GM21381 (cell line): ENCODE data around the gene SAG.

Experiments
- ATAC-seq: cut with Tn5 transposase; IDR thresholded peaks from one replicate; pipeline ENCODE4 v1.9.1; 2021; ENCODE audit warnings: mild to moderate bottlenecking, moderate library complexity; ENCODE audit not compliant: unreplicated experiment

Gene SAG

GRCh38 chr2:233353769-233354499, 46.3 kb downstream of the SAG start, which contains the start of gene DGKD:
Gene DGKD, plus strand, starts transcription at chr2:233354494. Its CDS starts 25 bp downstream, at chr2:233354519.
- ATAC-seq, result peak; percentile 50

DNA sequence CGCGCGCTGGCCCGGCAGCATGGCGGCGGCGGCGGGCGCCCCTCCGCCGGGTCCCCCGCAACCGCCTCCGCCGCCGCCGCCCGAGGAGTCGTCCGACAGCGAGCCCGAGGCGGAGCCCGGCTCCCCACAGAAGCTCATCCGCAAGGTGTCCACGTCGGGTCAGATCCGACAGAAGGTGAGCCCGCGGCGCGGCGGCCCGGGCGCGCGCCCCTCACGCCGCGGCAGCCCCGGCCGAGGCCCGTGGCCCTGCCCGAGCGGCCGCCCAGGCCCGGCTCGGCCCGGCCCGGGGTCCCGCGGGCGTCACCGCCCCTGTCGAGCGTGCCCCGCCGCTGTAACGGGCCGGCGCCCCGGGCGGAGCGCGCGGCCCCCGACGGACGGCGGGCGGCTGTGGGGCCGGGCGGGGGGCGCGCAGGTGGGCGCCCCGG, 46.9 kb downstream of the SAG start:
- peak; percentile 9 for ATAC-seq

DNA sequence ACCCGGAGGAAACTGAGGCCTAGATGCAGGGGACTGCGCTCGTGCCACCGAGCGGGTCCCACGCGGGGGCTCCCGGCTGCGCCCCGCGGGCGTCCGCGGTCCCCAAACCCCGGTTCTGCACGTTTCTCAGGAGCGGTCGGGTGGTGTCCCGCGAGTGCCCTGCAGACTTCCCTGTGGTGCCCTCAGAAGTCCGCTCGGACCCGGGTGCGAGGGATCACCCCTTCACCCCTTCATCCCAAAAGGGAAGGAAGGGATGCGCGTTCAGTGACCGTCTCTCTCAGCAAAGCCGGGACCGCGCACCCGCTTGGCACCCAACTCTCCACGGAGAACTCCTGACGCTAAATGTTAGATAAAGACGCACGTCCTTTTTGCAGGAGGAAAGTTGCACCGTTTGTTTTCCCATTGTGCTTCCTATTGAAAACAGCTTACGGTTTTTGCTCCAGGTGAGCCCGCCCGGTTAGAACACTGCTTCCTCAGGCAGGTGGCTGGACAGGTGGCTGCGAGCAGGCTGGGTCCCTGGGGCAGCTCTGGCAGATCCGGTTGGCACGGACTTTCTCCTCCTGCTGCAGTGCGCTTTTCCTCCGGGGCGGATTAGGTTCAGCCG, 47.5 kb downstream of the SAG start:
- ATAC-seq, result no peak

- no peak for ATAC-seq
Measured at GRCh38 chr2:233355916-233356315, 48.3 kb downstream of the SAG start.

GRCh38 chr2:233356546-233357308, 49.1 kb downstream of the SAG start:
- no peak for ATAC-seq

GRCh38 chr2:233358335-233358734, 50.7 kb downstream of the SAG start:
- ATAC-seq, result no peak

- no peak for ATAC-seq
Measured at GRCh38 chr2:233358947-233359346, 51.3 kb downstream of the SAG start.

GRCh38 chr2:233359823-233360222, 52.2 kb downstream of the SAG start:
- no peak for ATAC-seq

DNA sequence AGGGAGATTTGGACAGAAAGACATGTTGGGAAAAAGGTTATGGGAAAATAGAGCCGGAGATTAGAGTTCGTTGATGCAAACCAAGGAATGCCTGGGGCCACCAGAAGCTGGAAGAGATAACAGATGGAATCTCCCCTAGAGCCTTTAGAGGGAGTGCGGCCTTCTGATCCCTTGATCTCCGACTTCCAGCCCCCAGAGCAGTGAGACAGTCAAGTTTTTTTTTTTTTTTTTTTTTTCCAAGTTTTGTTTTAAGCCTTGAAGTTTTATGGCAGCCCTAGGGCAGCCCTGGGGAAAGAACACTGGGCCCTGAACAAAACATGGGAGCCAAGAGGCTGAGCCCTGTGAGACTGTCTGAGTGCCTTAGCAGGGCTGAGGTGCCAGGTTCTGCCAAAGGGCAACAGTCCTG, 53.2 kb downstream of the SAG start:
- ATAC-seq, result no peak

DNA sequence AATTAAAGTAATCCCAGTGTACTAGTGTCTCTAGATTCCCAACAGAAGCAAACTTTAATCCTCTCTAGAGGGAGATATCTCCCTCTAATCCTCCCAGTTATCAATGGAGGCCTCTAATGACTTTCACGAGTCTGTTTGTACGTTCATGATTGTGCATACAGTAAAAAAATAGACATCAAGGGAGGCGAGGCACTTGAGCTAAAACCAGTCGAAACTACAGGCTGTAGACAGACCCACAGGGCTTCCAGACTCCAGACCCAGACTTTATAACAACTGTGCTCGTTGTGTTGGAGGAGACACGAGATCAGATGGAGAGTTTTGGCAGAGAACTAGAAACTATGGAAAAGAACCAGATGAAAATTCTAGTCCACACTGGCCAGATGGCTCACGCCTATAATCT, 53.7 kb downstream of the SAG start:
- ATAC-seq, result no peak

GRCh38 chr2:233362742-233363141, 55.1 kb downstream of the SAG start:
- no peak for ATAC-seq

DNA sequence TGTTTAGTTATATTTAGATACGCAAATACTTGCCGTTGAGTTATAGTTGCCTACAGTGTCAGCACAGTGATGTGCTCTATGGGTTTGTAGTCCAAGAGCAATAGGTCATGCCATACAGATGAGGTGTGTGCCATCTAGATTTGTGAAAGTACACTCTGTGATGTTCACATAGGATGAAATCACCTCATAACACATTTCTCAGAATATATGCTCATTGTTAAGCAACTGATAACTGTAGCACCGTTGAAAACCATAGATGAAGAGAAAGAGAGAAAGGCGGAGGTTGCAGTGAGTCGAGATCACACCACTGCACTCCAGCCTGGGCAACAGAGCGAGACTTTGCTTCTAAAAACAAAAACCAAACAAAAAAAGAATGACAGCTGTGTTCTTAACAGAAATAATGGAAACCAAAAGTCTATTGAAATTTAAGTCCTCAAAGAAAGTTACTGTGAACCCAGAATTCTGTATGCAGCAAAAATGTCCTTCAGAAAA, 56.2 kb downstream of the SAG start:
- peak; percentile 52 for ATAC-seq

- ATAC-seq, result no peak
Measured at GRCh38 chr2:233365861-233366520, 58.4 kb downstream of the SAG start.

- ATAC-seq, result no peak
Measured at GRCh38 chr2:233367586-233367985, 60.0 kb downstream of the SAG start.

- ATAC-seq, result no peak
Measured at GRCh38 chr2:233368756-233369155, 61.1 kb downstream of the SAG start.

GRCh38 chr2:233369462-233369861, 61.8 kb downstream of the SAG start:
- no peak for ATAC-seq

- ATAC-seq, result no peak
Measured at GRCh38 chr2:233369897-233370685, 62.5 kb downstream of the SAG start.

DNA sequence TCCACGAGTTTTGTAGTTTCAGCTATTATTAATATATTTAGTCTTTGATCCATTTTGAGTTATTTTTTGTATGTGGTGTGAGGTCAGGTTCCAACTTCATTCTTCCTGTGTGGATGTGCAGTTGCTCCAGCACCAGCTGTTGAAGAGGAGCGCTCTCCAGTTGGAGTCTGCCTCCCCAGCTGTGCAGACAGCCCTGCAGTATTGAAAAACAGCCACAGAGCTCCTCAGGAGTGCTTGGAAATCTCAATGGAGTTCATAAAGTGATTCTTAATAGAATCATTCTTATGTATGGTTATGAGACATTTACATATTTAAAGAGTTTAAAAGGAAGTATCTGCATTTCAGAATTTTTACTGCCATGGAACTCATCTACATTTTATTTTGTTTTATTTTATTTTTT, 64.0 kb downstream of the SAG start:
- no peak for ATAC-seq

GRCh38 chr2:233372855-233373254, 65.2 kb downstream of the SAG start:
- no peak for ATAC-seq

DNA sequence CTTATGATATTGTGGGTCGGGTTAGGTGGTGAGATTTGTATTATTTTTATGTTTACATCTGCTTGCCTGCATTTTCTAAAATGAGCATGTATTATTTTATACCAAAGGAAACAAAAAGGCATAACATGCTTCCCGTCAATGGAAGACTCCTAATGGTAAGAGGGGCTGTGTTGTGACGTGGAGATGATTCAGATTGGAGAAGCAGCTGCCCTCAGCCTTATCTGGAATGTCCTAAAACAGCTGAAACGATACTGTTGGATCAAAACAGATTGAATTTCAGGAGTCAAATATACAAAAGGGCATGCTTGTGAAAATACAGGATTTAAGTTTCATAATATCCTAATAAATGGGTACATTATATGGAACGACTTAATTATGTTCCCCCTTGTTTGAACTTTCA, 65.7 kb downstream of the SAG start:
- ATAC-seq, result no peak
